Keratinocyte (primary cell): ENCODE data around the gene DRP2.

Experiments used
- EZH2 ChIP-seq: IDR thresholded peaks from one replicate; pipeline ENCODE4 v1.6.1; 2012; ENCODE audit warnings: inconsistent platforms, mild to moderate bottlenecking, low read length, moderate library complexity
- TF ChIP-seq, protein P1 (sequence below), 3 experiments: IDR thresholded peaks in 1 of 3; conservative IDR thresholded peaks in 1 of 3; optimal IDR thresholded peaks in 1 of 3; 2 replicates in 2 of 3; 3 replicates in 1 of 3; pipeline versions ENCODE3 to v1.5.1; 2011; ENCODE audit warnings: low read length in 3 of 3, mild to moderate bottlenecking in 3 of 3, moderate library complexity in 2 of 3, control low read depth in 1 of 3, inconsistent platforms in 1 of 3; ENCODE audit not compliant: insufficient read depth in 2 of 3; ENCODE audit errors: extremely low read depth in 1 of 3

DNA sequence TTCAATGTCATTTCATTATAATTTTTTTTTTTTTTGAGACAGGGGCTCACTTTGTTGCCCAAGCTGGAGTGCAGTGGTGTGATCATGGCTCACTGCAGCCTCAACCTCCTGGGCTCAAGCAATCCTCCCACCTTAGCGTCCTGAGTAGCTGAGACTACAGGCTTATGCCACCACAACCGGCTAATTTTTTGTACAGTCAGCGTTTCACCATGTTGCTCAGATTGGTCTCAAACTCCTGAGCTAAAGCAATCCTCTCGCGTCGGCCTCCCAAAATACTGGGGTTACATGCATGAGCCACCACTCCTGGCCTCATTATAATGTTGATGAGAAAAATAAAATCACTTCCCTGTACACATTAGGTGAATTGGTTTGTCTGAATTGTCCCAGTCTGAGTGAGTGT, 54.6 kb downstream of the DRP2 start:
- no peak for TF ChIP-seq EZH2
- TF ChIP-seq, protein P1, sequence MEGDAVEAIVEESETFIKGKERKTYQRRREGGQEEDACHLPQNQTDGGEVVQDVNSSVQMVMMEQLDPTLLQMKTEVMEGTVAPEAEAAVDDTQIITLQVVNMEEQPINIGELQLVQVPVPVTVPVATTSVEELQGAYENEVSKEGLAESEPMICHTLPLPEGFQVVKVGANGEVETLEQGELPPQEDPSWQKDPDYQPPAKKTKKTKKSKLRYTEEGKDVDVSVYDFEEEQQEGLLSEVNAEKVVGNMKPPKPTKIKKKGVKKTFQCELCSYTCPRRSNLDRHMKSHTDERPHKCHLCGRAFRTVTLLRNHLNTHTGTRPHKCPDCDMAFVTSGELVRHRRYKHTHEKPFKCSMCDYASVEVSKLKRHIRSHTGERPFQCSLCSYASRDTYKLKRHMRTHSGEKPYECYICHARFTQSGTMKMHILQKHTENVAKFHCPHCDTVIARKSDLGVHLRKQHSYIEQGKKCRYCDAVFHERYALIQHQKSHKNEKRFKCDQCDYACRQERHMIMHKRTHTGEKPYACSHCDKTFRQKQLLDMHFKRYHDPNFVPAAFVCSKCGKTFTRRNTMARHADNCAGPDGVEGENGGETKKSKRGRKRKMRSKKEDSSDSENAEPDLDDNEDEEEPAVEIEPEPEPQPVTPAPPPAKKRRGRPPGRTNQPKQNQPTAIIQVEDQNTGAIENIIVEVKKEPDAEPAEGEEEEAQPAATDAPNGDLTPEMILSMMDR (optimal IDR thresholded peaks at IDR 0.05 in 1 of 3, IDR thresholded peaks at IDR 0.05 in 1 of 3, conservative IDR thresholded peaks at IDR 0.05 in 1 of 3; ENCODE audit: extremely low read depth in 1 of 3, insufficient read depth in 2 of 3, low read length in 3 of 3): no peak
